GM12891 (cell line): Measurements from ENCODE around the gene OPTN.

ENCODE experiments used
- PAX5 ChIP-seq: IDR thresholded peaks from 2 replicates; pipeline ENCODE4 v1.6.1; 2011; ENCODE audit warnings: low read length, moderate library complexity, mild to moderate bottlenecking; ENCODE audit not compliant: insufficient read depth, severe bottlenecking
- POLR2A ChIP-seq: IDR thresholded peaks from 2 replicates; pipeline ENCODE4 v1.6.1; 2011; ENCODE audit warnings: low read depth, low read length, control low read depth
- POLR2AphosphoS5 ChIP-seq: IDR thresholded peaks from 2 replicates; pipeline ENCODE4 v1.6.1; 2011; ENCODE audit warnings: low read depth, low read length, control low read depth
- POU2F2 ChIP-seq: IDR thresholded peaks from 2 replicates; pipeline ENCODE4 v1.6.1; 2011; ENCODE audit warnings: low read depth, mild to moderate bottlenecking, control low read depth, low read length, moderate library complexity
- SPI1 ChIP-seq: IDR thresholded peaks from 2 replicates; pipeline ENCODE4 v1.6.1; 2011; ENCODE audit warnings: low read depth, low read length, control low read depth
- TAF1 ChIP-seq: IDR thresholded peaks from 2 replicates; pipeline ENCODE4 v1.6.1; 2011; ENCODE audit warnings: low read depth, low read length, control low read depth

DNA sequence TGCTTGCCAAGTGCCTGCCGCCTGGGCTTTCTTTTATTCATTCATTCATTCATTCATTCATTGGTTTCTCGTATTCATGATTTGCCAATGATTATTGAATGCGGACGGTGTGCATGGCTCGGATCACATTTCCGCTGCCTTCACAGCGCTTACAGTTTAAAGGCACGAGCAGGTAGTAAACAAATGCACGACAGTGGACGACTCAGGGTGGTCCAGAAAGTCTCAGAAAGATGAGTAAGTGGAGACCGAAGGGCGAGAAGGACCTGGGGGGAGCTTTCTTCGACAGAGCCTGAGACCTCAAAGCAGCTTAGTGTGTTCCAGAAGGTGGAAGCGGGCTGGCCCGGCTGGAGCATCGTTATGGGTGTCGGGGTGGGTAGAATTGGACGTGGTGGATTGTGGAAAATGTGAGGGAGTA is 61.9 kb downstream of the OPTN start:
- TF ChIP-seq TAF1 (no peak), POLR2A (no peak), POLR2AphosphoS5 (no peak), SPI1 (no peak), PAX5 (no peak), POU2F2 (no peak)
